ENCODE measurements around the gene DGKG. TPM values are rescaled to one million over a fixed set of nuclear protein-coding genes. Genes with fewer than 3 reads are reported as not detected.

Gene DGKG
- total RNA-seq, 2 experiments from 2014 or later = 0.14 to 0.58 TPM

- Mint-ChIP-seq H3K9me3 (no peaks in the 10 kb centered on the region), H3K36me3 (no peaks in the 10 kb centered on the region), H3K4me3 (no peak overlapping the region), H3K27me3 (peaks cover 19% of the 10 kb centered on the region), H3K4me1 (no peaks in the 10 kb centered on the region), H3K27ac (no peak overlapping the region)
- no peak for DNase-seq
Measured at GRCh38 chr3:186352369-186352768, 9.7 kb downstream of the DGKG start.

DNA sequence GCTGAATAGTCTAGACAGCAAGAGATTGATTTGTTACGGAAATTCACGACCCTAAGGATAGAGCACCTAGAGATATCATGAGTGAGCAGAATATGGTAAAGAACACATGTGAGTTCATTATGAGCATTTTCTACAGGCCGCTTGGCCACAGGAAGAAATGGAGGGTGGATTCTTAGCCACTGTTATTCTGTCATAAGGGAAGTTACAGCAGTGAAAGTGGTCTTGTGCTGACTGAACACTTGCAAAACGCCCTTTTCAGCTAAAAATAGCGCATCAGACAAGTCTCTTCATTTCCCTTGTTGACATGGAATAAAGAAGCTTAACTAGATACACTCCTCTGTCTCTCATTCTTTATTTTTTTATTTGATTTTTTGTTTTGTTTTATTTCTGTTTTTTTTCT, 19.8 kb downstream of the DGKG start:
- peaks cover 3% of the 10 kb centered on the region for H3K27me3 Mint-ChIP-seq
- peaks cover 10% of the 10 kb centered on the region for H3K4me1 Mint-ChIP-seq
- no peaks in the 10 kb centered on the region for H3K9me3 Mint-ChIP-seq
- no peak overlapping the region for H3K27ac Mint-ChIP-seq
- H3K4me3 Mint-ChIP-seq = no peak overlapping the region
- no peak for DNase-seq
- no peaks in the 10 kb centered on the region for H3K36me3 Mint-ChIP-seq

DNA sequence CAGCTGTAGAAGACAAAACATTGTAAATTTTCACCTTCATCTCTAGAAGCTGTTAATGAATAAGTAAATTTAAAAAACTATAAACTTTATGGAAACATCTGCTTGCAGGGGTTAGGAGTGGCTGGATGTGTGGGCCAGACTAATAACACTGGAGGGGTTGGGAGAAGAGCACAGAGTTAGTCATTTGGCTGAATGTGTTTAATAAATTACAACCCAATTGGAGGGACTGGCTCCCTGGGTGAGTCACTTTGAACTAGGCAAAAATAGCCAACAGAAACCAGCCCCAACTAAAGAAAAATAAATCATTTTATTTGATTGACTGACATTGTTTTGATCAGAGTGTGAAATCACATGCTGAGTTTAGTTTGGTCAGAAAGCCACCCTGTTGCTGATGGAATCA, 21.8 kb downstream of the DGKG start:
- Mint-ChIP-seq H3K4me3 (no peak overlapping the region), H3K9me3 (no peaks in the 10 kb centered on the region), H3K27me3 (no peaks in the 10 kb centered on the region), H3K4me1 (peaks cover 10% of the 10 kb centered on the region), H3K27ac (no peak overlapping the region), H3K36me3 (no peaks in the 10 kb centered on the region)
- no peak for DNase-seq

- Mint-ChIP-seq H3K27ac (peak overlapping the region; percentile 62), H3K4me3 (no peak overlapping the region), H3K9me3 (no peaks in the 10 kb centered on the region), H3K4me1 (peaks cover 10% of the 10 kb centered on the region), H3K27me3 (no peaks in the 10 kb centered on the region), H3K36me3 (no peaks in the 10 kb centered on the region)
- DNase-seq = no peak
Measured at GRCh38 chr3:186339180-186339918, 22.7 kb downstream of the DGKG start.

- no peaks in the 10 kb centered on the region for H3K4me1 Mint-ChIP-seq
- H3K36me3 Mint-ChIP-seq = no peaks in the 10 kb centered on the region
- H3K4me3 Mint-ChIP-seq = no peak overlapping the region
- H3K27ac Mint-ChIP-seq = no peak overlapping the region
- DNase-seq = no peak
- peaks cover 6% of the 10 kb centered on the region for H3K27me3 Mint-ChIP-seq
- no peaks in the 10 kb centered on the region for H3K9me3 Mint-ChIP-seq
Measured at GRCh38 chr3:186333256-186333655, 28.8 kb downstream of the DGKG start.

DNA sequence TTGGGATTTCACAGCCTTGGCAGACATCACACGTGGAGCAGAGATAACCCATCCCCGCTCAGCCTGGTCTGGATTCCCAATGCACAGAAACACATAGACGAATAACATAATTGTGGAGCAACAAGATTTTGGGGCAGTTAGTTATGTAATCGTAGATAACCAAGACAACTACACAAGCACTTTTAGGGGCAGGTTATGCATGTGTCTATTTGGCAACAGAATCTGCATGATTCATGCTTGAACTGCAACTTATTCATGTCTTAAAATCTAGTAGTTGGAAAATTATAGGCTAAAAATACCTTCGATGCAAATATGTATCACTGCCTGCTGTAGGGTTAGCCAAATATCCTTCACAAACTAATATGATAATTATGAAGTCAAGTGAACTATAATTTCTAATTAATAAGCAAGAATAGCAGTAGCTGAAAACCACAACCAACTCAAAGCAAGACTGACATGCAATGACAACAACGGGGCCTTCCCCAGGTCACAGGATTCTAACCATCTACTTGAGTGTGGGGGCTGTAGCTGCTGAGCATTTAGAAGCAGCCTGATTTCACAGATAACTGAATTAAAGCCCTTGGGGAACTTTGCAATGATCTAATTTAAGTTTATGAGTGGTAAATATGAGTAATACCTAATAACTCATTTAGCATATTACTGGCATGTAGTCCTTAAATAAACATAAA, 31.1 kb downstream of the DGKG start:
- no peak overlapping the region for H3K4me3 Mint-ChIP-seq
- H3K36me3 Mint-ChIP-seq = no peaks in the 10 kb centered on the region
- H3K4me1 Mint-ChIP-seq = no peaks in the 10 kb centered on the region
- H3K27ac Mint-ChIP-seq = no peak overlapping the region
- peaks cover 14% of the 10 kb centered on the region for H3K27me3 Mint-ChIP-seq
- H3K9me3 Mint-ChIP-seq = no peaks in the 10 kb centered on the region
- no peak for DNase-seq

DNA sequence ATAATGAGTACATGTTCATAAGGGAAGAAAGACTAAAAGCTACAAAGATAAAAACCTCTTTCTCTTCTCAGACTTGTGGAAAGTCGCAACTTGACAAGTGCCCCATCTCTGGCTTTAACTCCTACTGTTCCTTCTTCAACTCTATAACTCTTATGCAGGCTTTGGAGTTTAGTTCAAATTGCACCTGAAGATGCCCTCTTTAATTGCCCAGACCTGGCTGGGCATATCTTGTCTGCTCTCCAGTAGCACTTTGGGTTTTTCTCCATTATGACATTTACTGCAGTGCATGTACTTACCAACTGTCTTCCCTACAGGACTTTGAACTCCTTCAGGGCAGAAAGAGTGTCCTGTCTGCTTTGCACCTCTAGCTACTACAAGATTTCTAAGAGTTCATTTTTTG, 32.4 kb downstream of the DGKG start:
- Mint-ChIP-seq H3K4me3 (no peak overlapping the region), H3K27me3 (peaks cover 14% of the 10 kb centered on the region), H3K36me3 (no peaks in the 10 kb centered on the region), H3K4me1 (no peaks in the 10 kb centered on the region), H3K27ac (no peak overlapping the region), H3K9me3 (no peaks in the 10 kb centered on the region)
- no peak for DNase-seq

DNA sequence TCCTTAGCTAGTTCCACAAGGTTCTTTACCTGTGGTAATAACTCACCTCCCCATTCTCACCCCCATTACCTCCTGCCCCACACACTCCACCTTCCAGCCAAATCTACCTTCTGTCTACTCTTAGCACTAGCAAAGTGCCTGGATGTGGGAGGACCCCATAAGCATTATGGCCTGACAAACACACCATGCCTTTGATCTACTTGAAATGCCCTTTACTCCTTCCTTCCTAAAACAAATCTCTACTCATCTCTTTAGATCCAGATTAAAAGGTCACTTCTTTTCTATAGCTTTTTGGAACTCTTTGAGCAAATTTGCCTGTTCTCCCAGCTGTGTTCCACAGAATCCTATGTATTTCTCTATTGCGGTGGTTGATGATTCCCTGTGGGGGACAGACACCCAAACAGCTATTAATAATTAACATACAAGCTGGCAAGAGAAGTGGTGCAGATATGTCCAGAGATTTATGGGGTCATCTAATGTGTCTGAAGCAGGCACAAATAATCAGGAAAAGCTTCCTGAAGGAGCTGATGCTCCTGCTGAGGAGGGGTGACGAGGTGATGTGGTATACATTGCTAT, 34.0 kb downstream of the DGKG start:
- peaks cover 14% of the 10 kb centered on the region for H3K27me3 Mint-ChIP-seq
- no peaks in the 10 kb centered on the region for H3K9me3 Mint-ChIP-seq
- no peak for DNase-seq
- H3K27ac Mint-ChIP-seq = no peak overlapping the region
- no peaks in the 10 kb centered on the region for H3K4me1 Mint-ChIP-seq
- H3K4me3 Mint-ChIP-seq = no peak overlapping the region
- no peaks in the 10 kb centered on the region for H3K36me3 Mint-ChIP-seq

- Mint-ChIP-seq H3K4me1 (no peaks in the 10 kb centered on the region), H3K36me3 (no peaks in the 10 kb centered on the region), H3K27me3 (peaks cover 8% of the 10 kb centered on the region), H3K4me3 (no peak overlapping the region), H3K27ac (no peak overlapping the region), H3K9me3 (no peaks in the 10 kb centered on the region)
- DNase-seq = no peak
Measured at GRCh38 chr3:186322761-186323160, 39.3 kb downstream of the DGKG start.

GRCh38 chr3:186321746-186322145, 40.3 kb downstream of the DGKG start:
- Mint-ChIP-seq H3K4me3 (no peak overlapping the region), H3K9me3 (no peaks in the 10 kb centered on the region), H3K4me1 (no peaks in the 10 kb centered on the region), H3K36me3 (no peaks in the 10 kb centered on the region), H3K27me3 (peaks cover 5% of the 10 kb centered on the region), H3K27ac (no peak overlapping the region)
- no peak for DNase-seq

DNA sequence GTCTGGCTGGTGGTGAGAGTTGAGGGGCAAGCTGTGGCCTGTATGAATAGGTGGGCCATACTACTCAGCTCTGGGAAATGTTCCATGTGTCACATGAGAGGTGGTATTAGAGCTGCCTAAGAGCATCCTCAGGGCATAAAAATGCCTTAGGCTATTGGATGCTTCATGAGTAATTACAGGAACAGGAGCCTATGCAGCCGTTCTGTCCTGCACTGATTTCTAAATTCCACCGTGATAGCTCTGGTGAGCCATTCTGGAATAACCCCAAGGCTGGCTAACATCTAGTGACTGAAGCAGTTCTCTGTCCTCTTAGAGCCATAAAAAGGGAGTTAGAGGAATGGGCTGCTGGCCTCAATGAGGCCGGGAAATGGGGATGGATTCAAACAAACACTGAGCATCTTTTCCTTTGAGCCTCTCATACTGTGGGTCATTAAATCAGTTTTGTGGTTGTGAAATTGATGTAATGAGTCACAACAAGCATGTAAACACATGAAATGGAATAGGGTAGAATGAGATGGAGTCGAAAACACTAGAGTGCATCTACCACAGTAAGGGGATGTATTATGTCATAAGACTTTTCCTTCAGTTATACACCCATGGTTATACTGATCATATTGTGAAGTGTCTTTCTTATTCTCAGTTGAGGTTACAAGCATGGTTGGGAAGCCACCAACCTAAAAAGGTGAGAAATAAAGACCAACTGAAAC, 41.0 kb downstream of the DGKG start:
- Mint-ChIP-seq H3K27me3 (peaks cover 5% of the 10 kb centered on the region), H3K9me3 (no peaks in the 10 kb centered on the region), H3K4me1 (no peaks in the 10 kb centered on the region), H3K4me3 (no peak overlapping the region), H3K36me3 (no peaks in the 10 kb centered on the region), H3K27ac (no peak overlapping the region)
- DNase-seq = no peak

DNA sequence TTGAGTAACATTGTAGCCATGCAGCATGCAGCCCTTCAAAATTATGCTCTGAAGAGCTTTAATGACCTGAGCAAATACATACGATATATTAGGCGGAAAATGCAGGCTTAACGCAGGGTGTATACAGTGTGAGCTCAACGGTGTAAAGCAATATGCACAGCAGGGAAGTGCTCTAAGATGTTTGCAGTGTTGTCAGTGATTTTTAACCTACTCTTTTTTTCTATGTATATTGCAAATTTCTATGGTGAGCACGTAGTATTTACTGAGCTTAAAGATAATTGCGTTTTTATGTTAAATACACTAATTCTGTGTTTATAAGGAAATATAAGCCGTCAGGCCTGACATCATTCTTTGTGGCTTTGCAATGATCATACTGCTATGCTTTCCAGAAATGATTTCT, 42.1 kb downstream of the DGKG start:
- Mint-ChIP-seq H3K4me3 (no peak overlapping the region), H3K36me3 (no peaks in the 10 kb centered on the region), H3K27me3 (peaks cover 5% of the 10 kb centered on the region), H3K4me1 (no peaks in the 10 kb centered on the region), H3K9me3 (no peaks in the 10 kb centered on the region), H3K27ac (no peak overlapping the region)
- no peak for DNase-seq

DNA sequence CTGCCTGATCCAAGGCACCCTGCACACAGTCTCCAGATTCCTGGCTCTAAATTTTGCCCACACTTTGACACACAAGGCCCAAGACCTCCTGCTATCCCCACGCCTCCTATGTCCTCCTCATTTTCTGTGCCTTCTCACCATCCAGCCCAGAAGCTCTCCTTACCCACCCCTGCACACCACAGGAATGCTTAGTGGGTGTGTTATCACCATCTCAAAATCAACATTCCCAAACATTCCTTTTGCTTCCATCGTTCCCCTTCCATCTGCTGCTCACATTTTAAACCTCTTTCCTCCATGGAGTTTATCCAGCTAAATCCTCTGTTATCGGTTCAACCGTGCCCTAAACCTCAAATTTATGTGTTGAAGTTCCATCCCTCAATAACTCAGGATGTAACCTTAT, 43.9 kb downstream of the DGKG start:
- H3K27me3 Mint-ChIP-seq = peaks cover 5% of the 10 kb centered on the region
- H3K4me3 Mint-ChIP-seq = no peak overlapping the region
- H3K27ac Mint-ChIP-seq = no peak overlapping the region
- H3K36me3 Mint-ChIP-seq = no peaks in the 10 kb centered on the region
- H3K4me1 Mint-ChIP-seq = no peaks in the 10 kb centered on the region
- no peaks in the 10 kb centered on the region for H3K9me3 Mint-ChIP-seq
- DNase-seq = no peak

GRCh38 chr3:186317478-186317877, 44.6 kb downstream of the DGKG start:
- no peak for DNase-seq
- no peaks in the 10 kb centered on the region for H3K9me3 Mint-ChIP-seq
- no peaks in the 10 kb centered on the region for H3K36me3 Mint-ChIP-seq
- peaks cover 5% of the 10 kb centered on the region for H3K27me3 Mint-ChIP-seq
- H3K27ac Mint-ChIP-seq = no peak overlapping the region
- H3K4me1 Mint-ChIP-seq = no peaks in the 10 kb centered on the region
- no peak overlapping the region for H3K4me3 Mint-ChIP-seq

- no peaks in the 10 kb centered on the region for H3K36me3 Mint-ChIP-seq
- H3K9me3 Mint-ChIP-seq = no peaks in the 10 kb centered on the region
- H3K27me3 Mint-ChIP-seq = peaks cover 4% of the 10 kb centered on the region
- no peak overlapping the region for H3K27ac Mint-ChIP-seq
- no peaks in the 10 kb centered on the region for H3K4me1 Mint-ChIP-seq
- no peak for DNase-seq
- H3K4me3 Mint-ChIP-seq = no peak overlapping the region
Measured at GRCh38 chr3:186316666-186317260, 45.3 kb downstream of the DGKG start.
